Psoas muscle (tissue), 8 donors: ENCODE results near the gene APLNR. TPM values are rescaled to one million over a fixed set of nuclear protein-coding genes. Genes with fewer than 3 reads are reported as not detected.

Experiments
- ATAC-seq, 4 donors: fragments of 200-7000 bp; cut with Tn5 transposase; one replicate each; pipeline ENCODE4 v1.9.1; 2020; ENCODE audit warnings: moderate library complexity in 3 of 4, mild to moderate bottlenecking in 2 of 4
- DNase-seq, 2 donors: peaks; one replicate each; pipeline ENCODE4 v3.0.0-alpha.2; 2020
- H3K27ac ChIP-seq: fragments of 200-600 bp; one replicate; pipeline ENCODE4 v1.8.0; 2022
- H3K27me3 ChIP-seq, 3 donors: fragments of 200-600 bp in 1 of 3; one replicate each; pipeline versions ENCODE4 v1.6.1 to v1.8.0; 2013 to 2022; ENCODE audit warnings: low read length in 2 of 3, mild to moderate bottlenecking in 2 of 3, moderate library complexity in 1 of 3; ENCODE audit not compliant: insufficient read depth in 3 of 3
- H3K36me3 ChIP-seq, 2 donors: fragments of 200-600 bp in 1 of 2; one replicate each; pipeline versions ENCODE4 v1.6.1 to v1.8.0; 2013 to 2022; ENCODE audit warnings: low read depth in 1 of 2, mild to moderate bottlenecking in 1 of 2, moderate library complexity in 1 of 2; ENCODE audit not compliant: insufficient read depth in 1 of 2
- H3K4me1 ChIP-seq: fragments of 200-600 bp; one replicate; pipeline ENCODE4 v1.8.0; 2022
- H3K4me3 ChIP-seq: fragments of 200-600 bp; one replicate; pipeline ENCODE4 v1.8.0; 2022; ENCODE audit warnings: mild to moderate bottlenecking
- H3K9me3 ChIP-seq: fragments of 200-600 bp; one replicate; pipeline ENCODE4 v1.8.0; 2022
- CTCF ChIP-seq: fragments of 200-600 bp; IDR thresholded peaks from one replicate; pipeline ENCODE4 v1.8.0; 2022; ENCODE audit warnings: antibody characterized with exemption
- WGBS, 3 donors: extraction: QIAGEN DNeasy Blood & Tissue Kit; methylation state at CpG; one replicate each; pipeline versions ENCODE4 v1.1.6 to v1.1.7; 2013; 5-methylcytosine and 5-hydroxymethylcytosine counted together
- intact Hi-C, 2 donors: fragments of 100-400 bp; cut with DNase I; formaldehyde crosslinking; loops; one replicate each; pipeline versions ENCODE4 v1.11.0 to v1.14.2; 2022
- polyA plus RNA-seq, 3 donors: library from polyadenylated mRNA; stranded (reverse); fragments of 200-250 nt; gene quantifications; one replicate each; pipeline ENCODE4 v1.2.3, GENCODE V29; 2013
- total RNA-seq, 4 donors: library from RNA; stranded (reverse); fragmentation: NEBNext Ultra II Directional in 2 of 4; extraction: Animal tissue kit (Norgen Biotek cat#: 25700) in 2 of 4; gene quantifications; one replicate each; pipeline versions ENCODE4 v1.2.1 to v1.2.4, GENCODE V29; 2021 to 2023
- donor health status: healthy with polysubstance abuse.
- donor health status: DM: no; HTN: no; CAD: no; lungs with moderate emphysema.
- donor health status: Bipolar disorder and iron deficiency.
- donor health status: healthy.
- donor health status: DM: yes; HTN: yes; CAD: no.
- donor health status: DM: no; HTN: no; CAD: no.
- donor health status: DM: no; HTN: no; CAD: no.
- donor health status: DM: yes; HTN: yes; CAD: no.

Gene APLNR
- total and polyA plus RNA-seq, 7 donors, result 0.75 to 17.0 (median 3.5) TPM

- Histone ChIP-seq H3K4me3 (no peak overlapping the region), H3K36me3 (no peaks in the 10 kb centered on the region), H3K27ac (no peak overlapping the region), H3K4me1 (no peaks in the 10 kb centered on the region), H3K9me3 (no peaks in the 10 kb centered on the region), H3K27me3 (peaks cover 0 to 10% (median 0%) of the 10 kb centered on the region in 3 donors)
- ATAC-seq (no peak), DNase-seq (no peak)
- intact Hi-C loops, result no loop called here
- 31 to 50% (median 32%) methylated on average over 1 of the region's 1 CpG for WGBS, 3 donors
- TF ChIP-seq CTCF, result no peak
Observed at GRCh38 chr11:57222239-57222638, 14.8 kb downstream of the APLNR start.

- H3K27ac ChIP-seq, result no peak overlapping the region
- H3K9me3 ChIP-seq, result no peaks in the 10 kb centered on the region
- H3K36me3 ChIP-seq, result no peaks in the 10 kb centered on the region
- no peaks in the 10 kb centered on the region for H3K27me3 ChIP-seq
- WGBS, 3 donors, result 13 to 18% (median 17%) methylated on average over 6 of the region's 6 CpGs
- peak in 2 of 4 donors; percentile 51 to 63 for ATAC-seq
- no peak for DNase-seq
- no peaks in the 10 kb centered on the region for H3K4me1 ChIP-seq
- intact Hi-C loops, result no loop called here
- no peak for TF ChIP-seq CTCF
- H3K4me3 ChIP-seq, result no peak overlapping the region
Observed at GRCh38 chr11:57219021-57219627, 17.9 kb downstream of the APLNR start.

- 18 to 33% (median 23%) methylated on average over 4 of the region's 4 CpGs for WGBS, 3 donors
- DNase-seq, result no peak
- Histone ChIP-seq H3K4me1 (no peaks in the 10 kb centered on the region), H3K36me3 (no peaks in the 10 kb centered on the region), H3K9me3 (no peaks in the 10 kb centered on the region), H3K27ac (no peak overlapping the region), H3K4me3 (no peak overlapping the region), H3K27me3 (no peaks in the 10 kb centered on the region)
- TF ChIP-seq CTCF, result no peak
- no peak for ATAC-seq
- intact Hi-C loops, result no loop called here
Observed at GRCh38 chr11:57217053-57217452, 20.0 kb downstream of the APLNR start.

- Histone ChIP-seq H3K4me1 (no peaks in the 10 kb centered on the region), H3K36me3 (no peaks in the 10 kb centered on the region), H3K27me3 (no peaks in the 10 kb centered on the region), H3K4me3 (no peak overlapping the region), H3K27ac (no peak overlapping the region), H3K9me3 (no peaks in the 10 kb centered on the region)
- no peak for TF ChIP-seq CTCF
- 60 to 63% (median 60%) methylated on average over 4 of the region's 4 CpGs for WGBS, 3 donors
- DNase-seq (no peak), ATAC-seq (no peak)
- intact Hi-C loops, result no loop called here
Observed at GRCh38 chr11:57216463-57216862, 20.6 kb downstream of the APLNR start.

GRCh38 chr11:57214494-57214893 lies 22.6 kb downstream of the APLNR start:
- TF ChIP-seq CTCF, result no peak
- 26 to 35% (median 34%) methylated on average over 3 of the region's 3 CpGs for WGBS, 3 donors
- DNase-seq, result no peak
- H3K27ac ChIP-seq, result no peak overlapping the region
- no peaks in the 10 kb centered on the region for H3K9me3 ChIP-seq
- no peaks in the 10 kb centered on the region for H3K36me3 ChIP-seq
- H3K27me3 ChIP-seq, result no peaks in the 10 kb centered on the region
- intact Hi-C loops, result no loop called here
- no peak overlapping the region for H3K4me3 ChIP-seq
- H3K4me1 ChIP-seq, result no peaks in the 10 kb centered on the region
- ATAC-seq, result peak in 1 of 4 donors; percentile 32
